ENCODE results near the gene KRTAP5-10. TPM values are rescaled to one million over a fixed set of nuclear protein-coding genes. Genes with fewer than 3 reads are reported as not detected.
"Not testable (repeated sequence)": the region's sequence is repeated elsewhere in the genome, so short reads cannot be mapped to it uniquely, and the experiment has no call there.

KRTAP5-10 gene
- total RNA-seq, 4 donors from 2014 or later = not detected

DNA sequence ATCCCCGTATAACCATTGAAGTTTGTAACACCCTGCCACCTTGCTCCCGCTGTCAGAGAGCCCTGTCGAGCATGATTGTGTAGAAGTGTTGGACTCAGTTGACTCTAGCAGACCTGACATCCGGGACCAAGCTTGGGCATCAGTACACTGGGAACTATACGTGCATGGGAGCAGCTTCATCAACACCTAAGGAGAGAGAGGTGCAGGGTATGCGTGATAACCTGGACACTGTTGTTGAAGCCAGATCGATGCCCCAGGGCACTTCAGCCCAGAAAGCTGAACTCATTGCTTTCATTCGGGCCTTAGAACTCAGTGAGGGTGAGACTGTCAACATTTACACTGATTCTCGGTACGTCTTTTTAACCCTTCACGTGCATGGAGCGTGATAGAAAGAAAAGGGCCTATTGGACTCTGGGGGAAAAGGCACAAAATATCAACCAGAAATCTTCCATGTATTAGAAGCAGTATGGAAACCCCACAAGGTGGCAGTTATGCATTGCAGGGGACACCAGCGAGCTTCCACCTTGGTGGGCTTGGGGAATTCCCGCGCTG, 49.1 kb downstream of the KRTAP5-10 start:
- H3K27me3 ChIP-seq; H3K36me3 ChIP-seq; in situ Hi-C loops (cut with MboI; ENCODE audit: low sequenced_read_pairs in 4 of 4); ATAC-seq; H3K4me3 ChIP-seq; DNase-seq; H3K4me1 ChIP-seq; H3K9me3 ChIP-seq; H3K27ac ChIP-seq; intact Hi-C loops (cut with DNase I; ENCODE audit: low total_unique reads): not testable (repeated sequence)

DNA sequence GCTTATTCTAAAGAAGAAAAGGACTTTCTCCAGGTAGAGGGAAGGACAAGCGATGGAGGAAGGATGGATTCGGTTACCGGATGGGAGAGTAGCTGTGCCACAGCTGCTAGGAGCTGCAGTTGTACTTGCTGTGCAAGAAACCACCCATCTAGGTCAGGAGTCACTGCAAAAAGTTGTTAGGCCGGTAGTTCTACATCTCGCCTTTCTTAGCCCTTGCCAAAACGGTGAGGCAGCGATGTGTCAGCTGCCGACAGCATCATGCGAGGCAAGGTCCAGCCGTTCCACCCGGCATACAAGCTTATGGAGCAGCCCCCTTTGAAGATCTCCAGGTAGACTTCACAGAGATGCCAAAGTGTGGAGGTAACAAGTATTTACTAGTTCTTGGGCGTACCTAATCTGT, 49.6 kb downstream of the KRTAP5-10 start:
- H3K4me1 ChIP-seq; H3K4me3 ChIP-seq; in situ Hi-C loops (cut with MboI; ENCODE audit: low sequenced_read_pairs in 4 of 4); intact Hi-C loops (cut with DNase I; ENCODE audit: low total_unique reads); H3K27ac ChIP-seq; H3K9me3 ChIP-seq; H3K36me3 ChIP-seq; H3K27me3 ChIP-seq; DNase-seq; ATAC-seq: not testable (repeated sequence)

Other genes starting within 250 kb of the KRTAP5-10 start
- 1 to 10 TPM; 2.5 to 7.3 (median 5.9) TPM for gene DHCR7, start 117.2 kb upstream of the KRTAP5-10 start, total RNA-seq
- gene NADSYN1, start 112.4 kb upstream of the KRTAP5-10 start, total RNA-seq = 10 to 100 TPM; 10.5 to 27.1 (median 16.0) TPM
- gene KRTAP5-7, start 38.3 kb upstream of the KRTAP5-10 start, total RNA-seq = not detected
- under 1 TPM in 1 of 4 donors, not detected in 3; 0.82 TPM for gene KRTAP5-8, start 27.5 kb upstream of the KRTAP5-10 start, total RNA-seq
- not detected for gene KRTAP5-9, start 17.1 kb upstream of the KRTAP5-10 start, total RNA-seq
- not detected for gene KRTAP5-11, start 17.3 kb downstream of the KRTAP5-10 start, total RNA-seq